ENCODE data around the gene M1AP.

DNA sequence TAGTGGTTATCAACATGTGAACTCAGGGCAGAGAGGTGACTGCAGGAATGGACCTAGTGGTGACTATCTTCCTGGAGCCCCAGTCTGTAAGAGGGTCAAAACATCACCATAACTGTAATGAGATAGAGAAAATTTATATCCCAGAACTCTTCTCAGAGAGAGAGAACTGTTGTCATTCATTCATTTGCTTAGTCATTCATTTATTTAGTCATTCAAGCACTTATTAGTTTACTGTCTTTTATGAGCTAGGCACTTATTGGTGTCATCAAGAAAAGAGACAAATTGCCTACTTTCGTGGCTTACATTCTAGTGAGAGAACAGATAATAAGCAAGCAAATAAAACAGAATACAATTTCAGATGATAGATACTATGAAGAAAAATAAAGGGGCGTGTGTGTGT is 59.5 kb downstream of the M1AP start:
- TF ChIP-seq, protein P1, sequence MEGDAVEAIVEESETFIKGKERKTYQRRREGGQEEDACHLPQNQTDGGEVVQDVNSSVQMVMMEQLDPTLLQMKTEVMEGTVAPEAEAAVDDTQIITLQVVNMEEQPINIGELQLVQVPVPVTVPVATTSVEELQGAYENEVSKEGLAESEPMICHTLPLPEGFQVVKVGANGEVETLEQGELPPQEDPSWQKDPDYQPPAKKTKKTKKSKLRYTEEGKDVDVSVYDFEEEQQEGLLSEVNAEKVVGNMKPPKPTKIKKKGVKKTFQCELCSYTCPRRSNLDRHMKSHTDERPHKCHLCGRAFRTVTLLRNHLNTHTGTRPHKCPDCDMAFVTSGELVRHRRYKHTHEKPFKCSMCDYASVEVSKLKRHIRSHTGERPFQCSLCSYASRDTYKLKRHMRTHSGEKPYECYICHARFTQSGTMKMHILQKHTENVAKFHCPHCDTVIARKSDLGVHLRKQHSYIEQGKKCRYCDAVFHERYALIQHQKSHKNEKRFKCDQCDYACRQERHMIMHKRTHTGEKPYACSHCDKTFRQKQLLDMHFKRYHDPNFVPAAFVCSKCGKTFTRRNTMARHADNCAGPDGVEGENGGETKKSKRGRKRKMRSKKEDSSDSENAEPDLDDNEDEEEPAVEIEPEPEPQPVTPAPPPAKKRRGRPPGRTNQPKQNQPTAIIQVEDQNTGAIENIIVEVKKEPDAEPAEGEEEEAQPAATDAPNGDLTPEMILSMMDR (IDR thresholded peaks at IDR 0.05): no peak
- no peak for TF ChIP-seq EP300 (IDR thresholded peaks at IDR 0.05; ENCODE audit: low read depth)
